Spleen (tissue), 7 donors: ENCODE data around the gene CGRRF1.

Source experiments
- CTCF ChIP-seq, 11 experiments: fragments of 200-600 bp in 7 of 11; fragments of 450-650 bp in 4 of 11; sonication (generic) in 4 of 11; IDR thresholded peaks in 8 of 11; conservative IDR thresholded peaks in 3 of 11; 1 replicate in 7 of 11; 2 replicates in 4 of 11; pipeline versions ENCODE4 v1.4.0 to v1.8.0; 2016 to 2021; ENCODE audit warnings: antibody characterized with exemption in 11 of 11, inconsistent platforms in 4 of 11, mild to moderate bottlenecking in 1 of 11
- POLR2AphosphoS5 ChIP-seq, 3 donors: sonication (generic); formaldehyde crosslinking; IDR thresholded peaks; one replicate each; pipeline ENCODE4 v1.5.1; 2017; ENCODE audit warnings: antibody characterized with exemption in 3 of 3
- donor health status: DM: no; HTN: no; CAD: no; lungs with moderate emphysema.
- donor health status: DM: no; HTN: no; CAD: no.
- donor health status: DM: no; HTN: no; CAD: no.

GRCh38 chr14:54489731-54490444 is 19.8 kb upstream of the CGRRF1 start:
- no peak for TF ChIP-seq CTCF (IDR thresholded peaks at IDR 0.05 in 8 of 11, conservative IDR thresholded peaks at IDR 0.05 in 3 of 11)
- TF ChIP-seq POLR2AphosphoS5 (IDR thresholded peaks at IDR 0.05): no peak
